GM18517 (cell line): Measurements from ENCODE around the gene KCNN3.
"Not testable (repeated sequence)": the region's sequence is repeated elsewhere in the genome, so short reads cannot be mapped to it uniquely, and the experiment has no call there.

ENCODE experiments used
- ATAC-seq: cut with Tn5 transposase; IDR thresholded peaks from one replicate; pipeline ENCODE4 v1.9.1; 2021; ENCODE audit warnings: mild to moderate bottlenecking, moderate library complexity; ENCODE audit not compliant: unreplicated experiment

The KCNN3 gene

DNA sequence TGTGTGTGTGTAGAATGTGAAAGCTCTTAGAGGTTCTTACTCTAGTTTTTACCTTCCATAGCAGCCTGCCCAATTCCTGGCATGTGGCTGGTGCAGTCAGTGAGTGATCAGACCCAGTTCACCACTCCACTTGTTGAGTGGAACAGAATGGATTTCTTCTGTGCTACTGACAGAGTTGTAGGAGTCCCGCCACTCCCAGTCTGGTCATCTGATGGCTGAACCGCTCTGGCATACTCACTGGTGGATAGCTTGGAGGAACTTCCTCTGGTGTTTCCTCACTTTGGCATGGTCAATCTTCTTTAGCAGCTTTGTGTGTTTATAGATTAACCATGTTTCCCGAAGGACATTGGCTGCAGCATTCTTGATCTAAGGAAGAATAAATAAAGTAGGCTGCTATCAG lies 155.4 kb downstream of the KCNN3 start:
- ATAC-seq, result no peak

DNA sequence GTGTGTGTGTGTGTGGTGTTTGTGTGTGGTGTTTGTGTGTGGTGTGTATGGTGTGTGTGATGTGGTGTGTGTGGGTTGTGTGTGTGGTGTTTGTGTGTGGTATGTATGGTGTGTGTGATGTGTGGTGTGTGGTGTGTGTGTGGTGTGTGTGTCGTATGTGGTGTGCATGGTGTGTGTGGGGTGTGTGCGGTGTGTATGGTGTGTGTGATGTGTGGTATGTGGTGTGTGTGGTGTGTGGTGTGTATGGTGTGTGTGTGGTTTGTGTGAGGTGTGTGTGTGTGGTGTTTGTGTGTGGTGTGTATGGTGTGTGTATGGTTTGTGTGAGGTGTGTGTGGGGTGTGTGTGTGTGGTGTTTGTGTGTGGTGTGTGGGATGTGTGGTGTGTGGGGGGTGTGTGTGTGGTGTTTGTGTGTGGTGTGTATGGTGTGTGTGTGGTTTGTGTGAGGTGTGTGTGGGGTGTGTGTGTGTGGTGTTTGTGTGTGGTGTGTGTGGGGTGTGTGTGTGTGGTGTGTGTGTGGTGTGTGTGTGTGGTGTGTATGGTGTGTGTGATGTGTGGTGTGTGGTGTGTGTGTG lies 155.9 kb downstream of the KCNN3 start:
- no peak for ATAC-seq

DNA sequence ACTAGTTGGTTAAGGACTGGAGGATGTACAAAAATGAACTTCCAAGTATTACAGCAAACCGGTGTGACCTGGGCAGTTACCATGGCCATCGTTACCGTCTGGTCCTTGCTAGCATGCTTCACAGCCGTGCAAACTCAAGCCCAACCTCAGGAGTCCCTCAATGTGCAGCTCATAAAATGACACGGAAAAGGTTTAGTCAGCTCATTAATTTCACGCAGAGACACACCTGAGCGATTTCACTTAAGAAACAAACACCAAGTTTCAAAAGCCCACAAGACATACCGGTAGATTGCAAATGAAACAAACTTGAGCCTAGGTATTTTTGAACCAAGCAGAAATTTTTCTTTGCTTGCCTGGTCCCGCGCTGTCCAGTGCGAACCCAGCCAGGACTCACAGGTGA lies 157.1 kb downstream of the KCNN3 start:
- ATAC-seq, result no peak

DNA sequence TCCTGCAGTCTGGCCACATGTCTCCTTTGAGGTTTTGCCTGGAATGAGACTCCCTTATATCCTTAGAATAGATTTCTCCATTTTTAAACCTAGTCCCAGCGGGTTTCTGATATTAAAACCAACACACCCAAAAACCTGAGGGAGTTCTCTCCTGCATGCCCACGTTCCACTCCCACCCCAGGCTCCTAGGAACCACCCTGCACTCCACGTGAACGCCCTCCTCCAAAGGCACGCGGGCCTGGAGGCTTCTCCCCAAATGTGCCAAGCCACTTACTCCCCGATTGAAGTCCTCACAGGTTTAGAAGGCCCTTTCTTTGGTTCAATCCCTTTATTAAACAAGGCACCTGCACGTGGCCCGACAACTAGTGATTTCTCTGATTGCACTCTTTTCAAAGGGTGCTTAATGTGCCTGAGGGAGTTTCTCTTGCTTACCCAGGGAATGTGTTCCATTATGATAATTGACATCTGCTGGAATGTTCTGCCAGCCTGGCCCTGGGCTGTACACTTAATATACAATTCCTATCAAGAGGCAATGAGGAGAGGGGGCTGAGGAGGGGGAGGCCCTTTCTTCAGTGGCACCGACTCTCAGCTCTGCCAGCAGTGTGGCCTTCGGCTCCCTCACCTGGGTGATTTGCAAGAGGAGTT lies 157.8 kb downstream of the KCNN3 start:
- ATAC-seq, result no peak

DNA sequence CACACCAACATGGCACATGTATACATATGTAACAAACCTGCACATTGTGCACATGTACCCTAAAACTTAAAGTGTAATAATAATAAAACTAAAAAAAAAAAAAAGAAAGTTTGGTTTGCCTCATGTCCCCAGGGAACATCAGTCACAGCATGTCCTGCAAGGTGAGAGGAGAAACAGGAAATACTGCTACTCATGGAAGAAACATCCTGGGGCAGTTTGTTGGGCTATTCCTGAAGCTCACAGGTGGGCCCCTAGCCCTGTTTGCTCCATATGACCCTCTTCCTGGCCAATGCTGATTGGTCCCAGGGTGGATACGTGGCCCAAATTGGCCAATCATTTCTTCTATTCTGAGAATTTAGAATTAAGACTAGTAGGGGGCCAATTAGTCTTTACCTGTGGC lies 158.7 kb downstream of the KCNN3 start:
- no peak for ATAC-seq

DNA sequence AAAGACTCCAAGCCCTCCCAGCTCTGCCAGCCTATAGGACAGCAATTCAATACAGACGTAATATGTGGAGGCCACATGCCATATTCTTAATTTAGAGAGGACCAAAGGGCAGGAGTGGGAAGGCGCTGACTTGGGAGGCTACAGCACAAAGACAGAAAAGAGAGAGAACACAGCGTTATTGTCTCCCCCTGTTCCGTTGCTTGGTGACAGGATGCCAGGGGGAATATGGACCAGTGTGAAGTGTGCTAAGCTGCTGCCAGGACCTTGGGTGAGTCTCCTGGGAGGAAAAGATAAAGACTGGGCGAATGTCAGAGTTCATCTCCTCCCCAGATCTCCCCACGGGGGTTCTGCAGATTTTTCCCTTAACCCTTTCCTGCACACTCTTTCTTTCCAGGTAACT lies 160.0 kb downstream of the KCNN3 start:
- ATAC-seq, result no peak

DNA sequence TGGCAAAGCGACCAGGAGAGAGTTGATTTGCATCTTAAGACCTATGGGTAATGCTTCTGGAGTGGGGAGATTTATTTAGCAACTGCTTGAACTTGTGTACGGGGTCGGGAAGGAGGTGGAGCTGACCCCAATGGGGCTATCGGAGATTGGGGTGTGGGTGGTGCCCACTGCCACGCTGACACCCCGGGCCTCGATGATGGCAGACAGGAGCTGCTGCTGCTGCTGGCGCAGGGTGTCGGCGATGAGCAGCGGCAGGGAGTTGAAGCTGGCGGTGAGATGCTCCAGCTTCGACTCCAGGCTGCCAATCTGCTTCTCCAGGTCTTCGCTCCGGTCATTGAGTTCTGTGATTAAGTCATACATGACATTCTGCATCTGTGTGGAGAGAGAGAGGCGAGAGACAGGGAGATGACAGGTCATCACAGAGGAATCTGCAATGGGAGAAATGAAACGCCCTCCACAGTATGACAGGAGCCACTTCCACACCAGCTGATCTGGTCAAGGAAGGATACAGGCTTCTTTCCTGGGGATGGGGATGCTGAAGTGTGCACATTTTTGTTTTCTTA lies 162.1 kb downstream of the KCNN3 start:
- no peak for ATAC-seq

DNA sequence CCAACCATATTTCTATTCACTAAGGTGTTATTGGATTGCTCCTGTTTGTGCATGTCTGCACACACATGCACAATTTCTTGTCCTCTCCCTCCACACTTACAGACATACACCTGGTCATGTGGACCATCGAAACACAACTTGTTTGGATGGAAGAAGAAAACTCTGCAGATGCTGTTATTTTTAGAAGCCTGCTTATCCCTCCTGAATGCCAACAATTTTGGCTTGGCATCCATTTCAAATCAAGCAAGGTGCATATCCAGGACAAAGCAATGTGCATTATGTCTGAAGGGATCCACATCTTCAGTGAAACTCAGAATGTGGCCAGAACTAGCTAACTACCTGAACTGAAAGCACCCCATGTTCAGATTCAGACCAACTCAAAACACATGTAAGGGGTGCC lies 163.2 kb downstream of the KCNN3 start:
- ATAC-seq, result no peak

DNA sequence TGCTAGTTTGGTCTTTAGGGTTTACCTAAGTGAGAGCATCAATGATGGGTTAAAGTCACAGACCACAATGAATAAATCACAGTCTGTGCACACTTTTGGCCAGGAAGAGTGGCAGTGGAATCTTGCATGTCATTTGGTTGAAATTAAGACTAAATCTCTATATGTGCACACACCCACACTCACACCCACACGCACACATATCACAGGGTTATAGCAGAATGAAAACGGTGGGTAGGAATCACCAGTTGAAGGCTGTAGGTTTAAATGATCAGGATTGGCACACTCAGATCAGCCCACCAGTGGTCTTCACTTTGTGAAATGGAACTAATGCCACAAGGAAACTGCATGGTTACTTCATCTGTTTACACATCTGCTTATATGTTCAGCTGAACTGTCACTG lies 164.5 kb downstream of the KCNN3 start:
- ATAC-seq, result no peak

DNA sequence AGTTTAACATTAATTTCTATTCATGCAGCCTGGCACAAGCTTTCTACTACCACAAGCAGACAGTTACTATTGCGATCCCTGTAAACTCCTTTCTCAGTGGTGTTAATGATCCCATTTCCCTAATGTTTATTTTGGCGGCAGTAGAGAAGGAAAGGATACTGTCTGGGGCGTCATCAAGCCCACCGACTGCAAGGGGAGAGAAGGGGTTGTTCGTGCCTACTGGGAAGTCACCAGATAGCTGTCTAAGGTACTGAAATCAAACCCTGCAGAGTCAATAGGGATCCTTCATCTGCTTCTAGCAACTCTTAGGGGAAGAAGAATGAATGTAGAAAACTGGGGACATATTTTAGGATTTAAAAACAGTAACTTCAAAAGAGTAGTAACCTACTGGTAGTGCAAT lies 166.9 kb downstream of the KCNN3 start:
- no peak for ATAC-seq

DNA sequence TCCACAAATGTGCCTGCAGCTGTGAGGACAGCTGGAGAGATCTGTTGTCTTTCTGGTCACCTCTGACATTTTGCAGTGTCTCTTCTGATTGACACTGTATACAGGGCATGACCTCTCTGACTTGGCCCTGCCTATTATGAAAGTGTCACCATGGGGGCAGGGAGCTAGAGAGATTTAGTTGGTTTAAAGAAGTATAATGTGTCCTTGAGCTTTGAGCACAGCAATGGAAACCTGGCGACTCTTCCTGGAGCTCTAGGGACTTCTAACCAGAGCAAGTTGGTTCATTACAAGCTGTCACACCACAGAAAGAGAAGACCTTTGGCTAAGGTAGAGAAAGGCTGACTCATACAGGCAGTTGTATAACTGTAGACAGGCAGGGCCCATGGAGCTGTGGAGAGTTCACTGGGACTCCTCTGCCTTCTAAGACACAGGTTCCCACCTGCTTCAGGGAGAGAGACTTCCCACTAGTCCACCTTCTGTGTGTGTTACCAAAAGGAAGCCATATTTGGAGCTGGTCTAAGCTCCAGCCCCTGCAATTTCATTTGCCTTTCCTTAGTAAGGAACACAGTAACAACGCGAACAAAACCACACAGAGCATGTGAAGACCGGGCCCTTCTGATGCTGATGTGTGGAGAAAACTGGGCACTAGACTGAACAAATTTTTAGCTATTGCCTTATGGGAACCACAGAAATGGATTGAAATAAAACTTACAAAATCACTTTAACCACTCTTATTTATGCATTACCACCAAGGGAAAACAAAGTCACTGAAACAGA lies 171.6 kb downstream of the KCNN3 start:
- no peak for ATAC-seq

DNA sequence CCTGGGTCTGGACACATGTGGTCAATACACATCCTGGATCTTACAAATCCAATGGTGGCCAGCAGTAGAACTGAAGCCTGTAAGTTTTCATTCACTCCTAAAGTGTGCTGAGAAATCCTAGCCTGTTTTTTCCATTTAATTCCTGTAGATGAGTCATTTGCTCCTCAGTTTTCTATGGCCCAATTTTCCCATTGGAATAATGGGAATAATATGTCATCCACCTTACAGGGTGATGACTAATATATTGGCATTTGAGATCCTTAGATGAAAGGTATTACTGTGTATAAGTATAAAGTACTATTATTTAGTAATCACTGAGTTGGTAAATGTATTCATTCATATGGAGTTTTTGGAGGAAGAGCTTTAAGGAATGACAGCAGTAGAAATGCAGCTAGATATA lies 172.4 kb downstream of the KCNN3 start:
- no peak for ATAC-seq

DNA sequence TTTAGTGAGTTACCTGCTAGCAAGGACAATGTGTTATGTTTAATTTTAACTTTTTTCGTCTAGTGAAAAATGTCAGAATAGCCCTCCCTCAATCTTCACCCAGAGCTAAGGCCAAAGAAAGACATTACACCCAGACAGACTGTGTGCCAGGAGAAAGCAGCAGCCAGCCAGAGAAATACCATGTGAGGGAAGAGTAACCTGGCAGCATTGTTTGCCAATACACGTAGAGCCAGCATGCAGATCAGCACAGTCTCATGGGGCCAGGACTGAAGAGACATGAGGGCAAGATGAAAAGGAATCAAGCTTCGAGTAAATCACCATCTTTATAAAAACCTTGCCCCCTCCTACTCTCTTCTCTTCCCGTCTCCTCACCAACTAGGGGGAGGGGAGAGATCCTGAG lies 173.6 kb downstream of the KCNN3 start:
- no peak for ATAC-seq

DNA sequence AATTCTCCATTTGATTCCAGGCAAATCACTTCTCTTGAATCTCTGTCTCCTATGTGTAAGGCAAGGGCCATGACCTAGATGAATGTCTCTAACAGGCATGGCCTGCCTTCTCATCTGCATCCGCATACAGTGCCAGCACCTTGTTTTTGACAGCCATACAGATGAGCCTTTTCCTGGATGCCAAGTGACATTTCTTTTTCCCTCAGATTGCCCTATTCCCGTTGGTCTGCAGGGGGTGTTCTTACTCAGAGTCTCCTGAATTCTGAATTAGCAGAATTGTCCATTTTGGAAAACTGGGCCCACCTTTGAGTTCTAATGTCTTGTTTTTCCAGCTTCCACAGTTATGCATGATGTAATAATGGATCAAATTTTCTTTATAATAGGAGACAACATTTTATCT lies 174.1 kb downstream of the KCNN3 start:
- ATAC-seq, result no peak

DNA sequence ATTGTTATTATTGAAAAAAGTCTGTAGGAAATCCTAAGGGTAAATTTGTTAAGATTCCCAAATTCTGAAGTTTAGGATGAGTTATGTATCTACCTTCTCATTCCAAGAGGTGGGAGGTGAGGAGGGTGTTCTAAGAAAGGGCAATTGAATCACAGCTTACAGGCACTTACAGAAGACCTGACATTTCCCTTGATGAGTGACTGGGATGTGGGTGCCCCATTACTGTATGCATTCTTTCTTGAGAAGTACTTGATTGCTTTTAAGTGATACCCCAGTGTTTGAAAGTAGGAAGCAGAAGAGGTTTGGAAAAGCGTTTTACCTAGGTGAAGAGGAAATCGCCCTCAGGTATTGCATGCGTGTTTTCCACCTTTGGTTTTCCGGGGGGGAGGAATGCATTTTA lies 175.1 kb downstream of the KCNN3 start:
- ATAC-seq, result no peak

DNA sequence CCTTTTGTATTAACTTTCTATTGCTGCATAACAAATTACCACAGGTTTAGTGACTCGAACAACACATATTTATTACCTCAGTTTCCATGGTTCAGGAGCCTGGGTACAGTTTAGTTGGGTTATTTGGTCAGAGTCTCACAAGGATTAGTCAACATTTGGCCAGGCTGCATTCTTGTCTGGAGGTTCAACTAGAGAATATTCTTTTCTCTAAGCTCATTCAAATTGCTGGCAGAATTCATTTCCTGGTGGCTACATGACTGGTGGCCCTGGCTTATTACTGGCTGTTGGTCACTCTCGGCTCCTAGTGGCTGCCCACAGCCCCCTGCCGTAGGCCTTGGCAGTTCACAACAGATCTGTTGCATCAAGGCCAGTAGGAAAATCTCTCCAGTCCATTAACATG lies 181.0 kb downstream of the KCNN3 start:
- no peak for ATAC-seq

DNA sequence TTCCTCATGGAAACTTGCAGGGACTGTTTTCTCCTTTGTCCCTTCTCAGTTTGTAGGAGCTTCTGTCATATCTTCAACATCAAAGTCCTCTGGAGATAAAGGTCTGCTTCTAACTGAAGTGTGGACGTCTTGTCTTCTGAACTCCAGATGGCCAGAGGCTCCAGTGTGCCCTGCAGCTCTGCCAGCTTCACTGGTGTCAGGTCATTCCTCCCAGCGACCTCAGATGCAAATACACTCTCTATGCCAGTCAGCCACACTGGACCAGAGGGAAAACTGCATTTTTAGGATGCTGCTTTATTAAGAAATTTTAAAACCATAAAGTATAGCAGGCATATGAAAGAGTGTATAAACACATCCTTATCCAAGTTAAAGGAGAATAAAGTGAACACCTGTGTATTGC lies 183.6 kb downstream of the KCNN3 start:
- ATAC-seq, result no peak

DNA sequence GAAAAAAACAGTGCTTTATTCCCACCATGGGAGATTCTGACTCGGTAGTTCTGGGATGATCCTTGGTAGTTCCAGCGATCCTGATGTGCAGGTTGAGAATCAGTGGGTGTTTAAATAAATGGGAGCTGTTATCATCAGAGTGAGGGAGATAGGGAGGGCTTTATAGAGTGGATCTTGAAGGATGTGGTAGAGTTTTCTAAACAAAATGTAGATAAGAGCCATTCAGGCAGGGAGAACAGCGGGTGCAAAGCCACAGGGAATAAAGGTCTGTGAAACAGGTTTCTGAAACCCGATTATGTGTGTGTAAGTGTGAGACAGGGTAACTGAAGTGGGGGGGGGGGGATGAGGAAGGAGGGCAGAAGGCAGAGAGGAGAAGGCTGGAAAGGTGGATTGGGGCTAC lies 186.3 kb downstream of the KCNN3 start:
- ATAC-seq, result no peak

DNA sequence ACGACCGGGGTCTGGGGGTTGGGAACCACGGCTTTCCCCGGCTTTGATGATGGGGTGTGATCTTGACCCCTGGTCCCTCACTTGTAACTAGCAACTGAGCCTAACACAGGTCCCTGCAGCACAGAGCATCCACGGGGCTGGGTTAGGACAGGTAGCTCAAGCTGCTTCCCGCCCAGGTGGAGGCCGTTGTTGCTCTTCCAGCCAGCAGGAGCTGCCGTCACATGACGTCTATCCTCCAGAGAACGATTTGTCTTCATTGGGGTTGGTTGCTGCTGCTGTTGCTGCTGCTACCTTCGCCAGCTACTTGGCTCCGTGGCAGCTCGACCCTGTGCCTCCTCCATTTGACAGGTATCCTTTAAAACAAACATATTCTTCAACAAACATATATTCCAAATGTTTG lies 187.8 kb downstream of the KCNN3 start:
- no peak for ATAC-seq

DNA sequence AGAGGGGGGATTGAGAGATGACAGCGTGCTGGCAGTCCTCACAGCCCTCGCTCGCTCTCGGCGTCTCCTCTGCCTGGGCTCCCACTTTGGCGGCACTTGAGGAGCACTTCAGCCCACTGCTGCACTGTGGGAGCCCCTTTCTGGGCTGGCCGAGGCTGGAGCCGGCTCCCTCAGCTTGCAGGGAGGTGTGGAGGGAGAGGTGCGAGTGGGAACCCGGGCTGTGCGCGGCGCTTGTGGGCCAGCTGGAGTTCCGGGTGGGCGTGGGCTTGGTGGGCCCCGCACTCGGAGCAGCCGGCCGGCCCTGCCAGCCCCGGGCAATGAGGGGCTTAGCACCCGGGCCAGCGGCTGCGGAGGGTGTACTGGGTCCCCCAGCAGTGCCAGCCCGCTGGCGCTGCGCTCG lies 192.2 kb downstream of the KCNN3 start:
- not testable (repeated sequence) for ATAC-seq

DNA sequence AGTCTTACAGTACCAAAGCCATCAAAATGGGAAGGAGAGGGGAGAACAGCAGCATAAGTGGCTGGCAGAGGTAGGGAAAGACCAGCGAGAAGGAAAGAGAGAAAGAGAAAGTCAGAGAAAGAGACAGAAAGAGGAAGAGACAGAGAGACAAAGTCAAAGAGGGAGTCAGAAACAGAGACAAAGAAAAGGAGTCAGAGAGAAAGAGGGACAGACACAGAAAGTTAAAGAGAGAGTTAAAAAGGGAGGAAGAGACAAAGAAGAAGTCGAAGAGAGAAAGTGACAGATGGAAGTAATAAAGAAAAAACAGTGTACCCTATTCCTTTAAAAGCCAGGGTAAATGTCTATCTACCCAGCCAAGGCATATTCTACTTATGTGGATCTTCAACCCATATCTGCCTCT lies 193.2 kb downstream of the KCNN3 start:
- not testable (repeated sequence) for ATAC-seq

DNA sequence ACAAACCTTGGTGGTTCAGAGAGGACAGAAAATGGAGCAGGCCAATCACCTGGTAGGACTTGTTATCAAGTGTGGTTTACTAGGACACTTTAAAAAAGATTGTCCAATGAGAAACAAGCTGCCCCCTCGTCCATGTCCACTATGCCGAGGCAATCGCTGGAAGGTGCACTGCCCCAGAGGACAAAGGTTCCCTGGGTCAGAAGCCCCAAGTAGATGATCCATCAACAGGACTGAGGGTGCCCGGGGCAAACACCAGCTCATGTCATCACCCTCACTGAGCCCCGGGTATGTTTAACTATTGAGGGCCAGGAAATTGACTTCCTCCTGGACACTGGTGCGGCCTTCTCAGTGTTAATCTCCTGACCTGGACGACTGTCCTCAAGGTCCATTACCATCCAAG lies 195.6 kb downstream of the KCNN3 start:
- ATAC-seq, result not testable (repeated sequence)
